Measurements from ENCODE around the gene HNRNPL.

The HNRNPL gene

DNA sequence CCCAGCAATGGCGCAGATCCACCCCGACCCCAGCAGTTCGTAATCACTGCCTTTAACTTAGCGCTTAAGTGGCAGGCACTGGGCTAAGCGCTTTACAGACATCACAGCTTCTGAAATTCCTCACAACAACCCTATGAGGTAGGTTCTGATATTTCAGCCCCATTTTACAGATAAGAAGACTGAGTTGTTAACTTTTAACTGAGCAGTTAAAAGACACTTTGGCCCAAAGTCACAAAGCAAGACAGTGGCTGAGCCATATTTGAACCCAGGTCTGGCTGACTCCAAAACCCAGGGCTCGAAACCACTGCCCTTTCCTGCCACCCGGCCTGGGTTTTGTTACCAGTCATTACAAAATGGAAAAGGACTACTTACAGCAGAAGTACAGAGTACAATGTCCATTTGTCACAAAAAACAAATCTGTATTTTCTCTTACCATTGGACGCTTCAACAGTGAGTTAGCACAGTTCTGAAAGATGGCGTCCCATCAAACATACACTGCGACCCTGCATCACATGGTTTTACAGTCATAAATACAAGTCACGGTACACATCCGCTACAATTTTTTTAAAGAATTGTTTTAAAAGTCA is 8.5 kb downstream of the HNRNPL start:
- Histone ChIP-seq H3K27me3 (ENCODE audit: insufficient read depth, low read length, poor library complexity, severe bottlenecking) (no peaks in the 10 kb centered on the region), H3F3A (ENCODE audit: low read depth) (peaks cover 5% of the 10 kb centered on the region; the same call in 1 of the 2 replicates), H3K4me2 (ENCODE audit: low read depth, low read length, poor library complexity, severe bottlenecking) (peak overlapping the region; percentile 82), H3K36me3 (ENCODE audit: insufficient read depth, low read length) (peaks cover 99% of the 10 kb centered on the region), H2AFZ (ENCODE audit: low read length) (no peak overlapping the region), H4K20me1 (ENCODE audit: insufficient read depth, low read length, poor library complexity, severe bottlenecking) (peaks cover 83% of the 10 kb centered on the region), H3K9me2 (replicated peaks; ENCODE audit: low read depth, low read length) (no peaks in the 10 kb centered on the region), H3K4me3 (ENCODE audit: low read length, poor library complexity, severe bottlenecking) (no peak overlapping the region), H3K9ac (ENCODE audit: low read depth, low read length, poor library complexity, severe bottlenecking) (no peak overlapping the region), H3K79me2 (ENCODE audit: insufficient read depth, low read length) (peaks cover 74% of the 10 kb centered on the region), H3K9me3 (ENCODE audit: insufficient read depth, low read depth, low read length) (no peaks in the 10 kb centered on the region), H3K4me1 (ENCODE audit: insufficient read depth, low read length, poor library complexity, severe bottlenecking) (peaks cover 47% of the 10 kb centered on the region)
- no peak for TF ChIP-seq EZH2phosphoT487 (IDR thresholded peaks at IDR 0.05; ENCODE audit: borderline replicate concordance)
- TF ChIP-seq CTCF (conservative IDR thresholded peaks at IDR 0.05; ENCODE audit: low read length): no peak

- no peak for TF ChIP-seq EZH2phosphoT487 (IDR thresholded peaks at IDR 0.05; ENCODE audit: borderline replicate concordance)
- no peak for TF ChIP-seq CTCF (conservative IDR thresholded peaks at IDR 0.05; ENCODE audit: low read length)
- H3K4me3 ChIP-seq (ENCODE audit: low read length, poor library complexity, severe bottlenecking): no peak overlapping the region
- no peak overlapping the region for H3K9ac ChIP-seq (ENCODE audit: low read depth, low read length, poor library complexity, severe bottlenecking)
- no peaks in the 10 kb centered on the region for H3K27me3 ChIP-seq (ENCODE audit: insufficient read depth, low read length, poor library complexity, severe bottlenecking)
- peaks cover 40% of the 10 kb centered on the region for H3K4me1 ChIP-seq (ENCODE audit: insufficient read depth, low read length, poor library complexity, severe bottlenecking)
- peaks cover 76% of the 10 kb centered on the region for H4K20me1 ChIP-seq (ENCODE audit: insufficient read depth, low read length, poor library complexity, severe bottlenecking)
- H3K9me3 ChIP-seq (ENCODE audit: insufficient read depth, low read depth, low read length): no peaks in the 10 kb centered on the region
- H2AFZ ChIP-seq (ENCODE audit: low read length): no peak overlapping the region
- H3F3A ChIP-seq (ENCODE audit: low read depth): peaks cover 11% of the 10 kb centered on the region; the same call in 1 of the 2 replicates
- H3K79me2 ChIP-seq (ENCODE audit: insufficient read depth, low read length): peaks cover 67% of the 10 kb centered on the region
- H3K4me2 ChIP-seq (ENCODE audit: low read depth, low read length, poor library complexity, severe bottlenecking): peak overlapping the region; percentile 82
- peaks cover 99% of the 10 kb centered on the region for H3K36me3 ChIP-seq (ENCODE audit: insufficient read depth, low read length)
- no peaks in the 10 kb centered on the region for H3K9me2 ChIP-seq (replicated peaks; ENCODE audit: low read depth, low read length)
These were observed 9.2 kb downstream of the HNRNPL start for GRCh38 chr19:38840583-38840968.

GRCh38 chr19:38839816-38840582 is 9.8 kb downstream of the HNRNPL start:
- Histone ChIP-seq H3F3A (ENCODE audit: low read depth) (peaks cover 15% of the 10 kb centered on the region; the same call in 1 of the 2 replicates), H3K9me2 (replicated peaks; ENCODE audit: low read depth, low read length) (no peaks in the 10 kb centered on the region), H2AFZ (ENCODE audit: low read length) (no peak overlapping the region), H4K20me1 (ENCODE audit: insufficient read depth, low read length, poor library complexity, severe bottlenecking) (peaks cover 70% of the 10 kb centered on the region), H3K4me3 (ENCODE audit: low read length, poor library complexity, severe bottlenecking) (no peak overlapping the region), H3K4me2 (ENCODE audit: low read depth, low read length, poor library complexity, severe bottlenecking) (no peak overlapping the region), H3K4me1 (ENCODE audit: insufficient read depth, low read length, poor library complexity, severe bottlenecking) (peaks cover 36% of the 10 kb centered on the region), H3K9ac (ENCODE audit: low read depth, low read length, poor library complexity, severe bottlenecking) (no peak overlapping the region), H3K79me2 (ENCODE audit: insufficient read depth, low read length) (peaks cover 61% of the 10 kb centered on the region), H3K36me3 (ENCODE audit: insufficient read depth, low read length) (peaks cover 96% of the 10 kb centered on the region), H3K27me3 (ENCODE audit: insufficient read depth, low read length, poor library complexity, severe bottlenecking) (no peaks in the 10 kb centered on the region), H3K9me3 (ENCODE audit: insufficient read depth, low read depth, low read length) (no peaks in the 10 kb centered on the region)
- no peak for TF ChIP-seq CTCF (conservative IDR thresholded peaks at IDR 0.05; ENCODE audit: low read length)
- TF ChIP-seq EZH2phosphoT487 (IDR thresholded peaks at IDR 0.05; ENCODE audit: borderline replicate concordance): no peak

Measured in Loucy (cell line).